PC-3 (cell line): ENCODE results near the gene EXOSC10.

Source experiments
- CTCF ChIP-seq: fragments of 300-600 bp; sonication (generic); conservative IDR thresholded peaks from 2 replicates; pipeline ENCODE4 v1.5.1; 2017; ENCODE audit warnings: antibody characterized with exemption, low read depth, mild to moderate bottlenecking, low read length
- EZH2 ChIP-seq: fragments of 300-600 bp; sonication (generic); IDR thresholded peaks from one replicate; pipeline ENCODE4 v1.6.1; 2017; ENCODE audit warnings: antibody characterized with exemption, mild to moderate bottlenecking, low read length; ENCODE audit not compliant: unreplicated experiment
- EZH2phosphoT487 ChIP-seq: fragments of 300-600 bp; sonication (generic); IDR thresholded peaks from 2 replicates; pipeline ENCODE4 v1.6.1; 2018; ENCODE audit warnings: mild to moderate bottlenecking, antibody characterized with exemption, low read length, borderline replicate concordance

- TF ChIP-seq CTCF, result no peak
- no peak for TF ChIP-seq EZH2phosphoT487
- no peak for TF ChIP-seq EZH2
Observed at GRCh38 chr1:11059968-11060830, 39.5 kb downstream of the EXOSC10 start, which contains the start of gene SRM.
